Measurements from ENCODE around the gene MGAT5B. TPM values are rescaled to one million over a fixed set of nuclear protein-coding genes. Genes with fewer than 3 reads are reported as not detected.

The MGAT5B gene
- total and polyA plus RNA-seq, 2 of the 13 experiments (the other 11 are each of a cell fraction or from before 2014, with no cell fraction given), result 0.07 to 0.13 TPM

- peak; percentile 95 for TF ChIP-seq HNF4A (CRISPR knock-in tag; IDR thresholded peaks at IDR 0.05)
- TF ChIP-seq HCFC1 (IDR thresholded peaks at IDR 0.05; ENCODE audit: low read depth, low read length), result no peak
- no peak for TF ChIP-seq MLXIP (CRISPR knock-in tag; IDR thresholded peaks at IDR 0.05; ENCODE audit: borderline replicate concordance)
- TF ChIP-seq ZNF264 (CRISPR knock-in tag; IDR thresholded peaks at IDR 0.05), result no peak
- TF ChIP-seq IRF2 (CRISPR knock-in tag; IDR thresholded peaks at IDR 0.05), result 0 out of 2 replicates have a peak, but pooled peaks have one; percentile 61
- peak; percentile 74 for TF ChIP-seq PHF21A (CRISPR knock-in tag; IDR thresholded peaks at IDR 0.05)
- peak; percentile 84; the same call in 1 of the 2 replicates for TF ChIP-seq ZKSCAN8 (CRISPR knock-in tag; IDR thresholded peaks at IDR 0.05; ENCODE audit: borderline replicate concordance)
- TF ChIP-seq NR2F2 (IDR thresholded peaks at IDR 0.05; ENCODE audit: borderline replicate concordance, low read depth), result peak; percentile 98
- 0 out of 2 replicates have a peak, but pooled peaks have one; percentile 41 for TF ChIP-seq AKAP8 (CRISPR knock-in tag; IDR thresholded peaks at IDR 0.05)
- peak; percentile 74 for TF ChIP-seq SALL1 (CRISPR knock-in tag; IDR thresholded peaks at IDR 0.05)
- no peak for TF ChIP-seq CBX2 (IDR thresholded peaks at IDR 0.05; ENCODE audit: low read depth, low read length)
- TF ChIP-seq CBX2 (CRISPR knock-in tag; IDR thresholded peaks at IDR 0.05; ENCODE audit: low read depth), result no peak
- no peak for TF ChIP-seq HDAC6 (IDR thresholded peaks at IDR 0.05; ENCODE audit: low read depth, low read length)
- no peak for TF ChIP-seq ZNF274 (CRISPR knock-in tag; IDR thresholded peaks at IDR 0.05)
- TF ChIP-seq SPEN (CRISPR knock-in tag; IDR thresholded peaks at IDR 0.05; ENCODE audit: low read depth), result no peak
- no peak for TF ChIP-seq NR1H2 (CRISPR knock-in tag; IDR thresholded peaks at IDR 0.05; ENCODE audit: borderline replicate concordance, low read depth)
- peak; percentile 78; the same call in 1 of the 2 replicates for TF ChIP-seq BORCS8-MEF2B (CRISPR knock-in tag; IDR thresholded peaks at IDR 0.05)
- peak; percentile 87 for TF ChIP-seq DPF2 (CRISPR knock-in tag; IDR thresholded peaks at IDR 0.05; ENCODE audit: borderline replicate concordance, low read depth)
- TF ChIP-seq, protein P1, sequence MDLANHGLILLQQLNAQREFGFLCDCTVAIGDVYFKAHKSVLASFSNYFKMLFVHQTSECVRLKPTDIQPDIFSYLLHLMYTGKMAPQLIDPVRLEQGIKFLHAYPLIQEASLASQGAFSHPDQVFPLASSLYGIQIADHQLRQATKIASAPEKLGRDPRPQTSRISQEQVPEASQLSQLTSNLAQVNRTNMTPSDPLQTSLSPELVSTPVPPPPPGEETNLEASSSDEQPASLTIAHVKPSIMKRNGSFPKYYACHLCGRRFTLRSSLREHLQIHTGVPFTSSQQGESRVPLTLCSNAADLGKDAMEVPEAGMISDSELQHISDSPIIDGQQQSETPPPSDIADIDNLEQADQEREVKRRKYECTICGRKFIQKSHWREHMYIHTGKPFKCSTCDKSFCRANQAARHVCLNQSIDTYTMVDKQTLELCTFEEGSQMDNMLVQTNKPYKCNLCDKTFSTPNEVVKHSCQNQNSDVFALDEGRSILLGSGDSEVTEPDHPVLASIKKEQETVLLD (CRISPR knock-in tag; IDR thresholded peaks at IDR 0.05; ENCODE audit: low read depth), result 0 out of 2 replicates have a peak, but pooled peaks have one; percentile 43
- TF ChIP-seq CC2D1A (CRISPR knock-in tag; IDR thresholded peaks at IDR 0.05), result no peak
- no peak for TF ChIP-seq TEAD2 (CRISPR knock-in tag; IDR thresholded peaks at IDR 0.05)
- TF ChIP-seq NR2F1 (CRISPR knock-in tag; IDR thresholded peaks at IDR 0.05), result peak in 1 of 2 experiments; percentile 81; a peak in 2 of 4 replicates
- TF ChIP-seq GFI1 (CRISPR knock-in tag; IDR thresholded peaks at IDR 0.05; ENCODE audit: borderline replicate concordance), result peak; percentile 53; the same call in 1 of the 2 replicates
- 0 out of 2 replicates have a peak, but pooled peaks have one; percentile 57 for TF ChIP-seq SMAD3 (CRISPR knock-in tag; IDR thresholded peaks at IDR 0.05)
- peak; percentile 58; the same call in 1 of the 2 replicates for TF ChIP-seq SKIL (CRISPR knock-in tag; IDR thresholded peaks at IDR 0.05; ENCODE audit: borderline replicate concordance)
Observed at GRCh38 chr17:76914937-76915336, 46.7 kb downstream of the MGAT5B start (continued).

Measured in HepG2 (cell line).